HCT116 (cell line): ENCODE results near the gene TMA7.

Experiments used
- JUND ChIP-seq: IDR thresholded peaks from 2 replicates; pipeline ENCODE4 v1.6.1; 2012
- POLR2A ChIP-seq: IDR thresholded peaks from 2 replicates; pipeline ENCODE4 v1.7.0; 2011; ENCODE audit warnings: borderline replicate concordance; ENCODE audit not compliant: insufficient read depth, insufficient read length; ENCODE audit errors: extremely low read depth
- TF ChIP-seq, protein P1 (sequence below): IDR thresholded peaks from 2 replicates; pipeline ENCODE4 v1.6.1; 2012
- TF ChIP-seq, protein P2 (sequence below), 3 experiments: fragments of 200-600 bp in 1 of 3; sonication (generic) in 1 of 3; IDR thresholded peaks in 2 of 3; conservative IDR thresholded peaks in 1 of 3; 2 replicates each; pipeline ENCODE4 v1.5.1; 2012 to 2017; ENCODE audit warnings: low read depth in 2 of 3, low read length in 2 of 3, antibody characterized with exemption in 1 of 3, borderline replicate concordance in 1 of 3, control low read depth in 1 of 3, mild to moderate bottlenecking in 1 of 3, mixed read lengths in 1 of 3, mixed run types in 1 of 3, moderate library complexity in 1 of 3; ENCODE audit not compliant: insufficient read depth in 1 of 3
- TF ChIP-seq, protein P3 (sequence below): IDR thresholded peaks from 2 replicates; pipeline ENCODE4 v1.6.1; 2011; ENCODE audit warnings: mild to moderate bottlenecking, low read length, moderate library complexity; ENCODE audit not compliant: insufficient replicate concordance; ENCODE audit errors: extremely low read depth
- TF ChIP-seq, protein P4 (sequence below): IDR thresholded peaks from 2 replicates; pipeline ENCODE4 v1.6.1; 2012

DNA sequence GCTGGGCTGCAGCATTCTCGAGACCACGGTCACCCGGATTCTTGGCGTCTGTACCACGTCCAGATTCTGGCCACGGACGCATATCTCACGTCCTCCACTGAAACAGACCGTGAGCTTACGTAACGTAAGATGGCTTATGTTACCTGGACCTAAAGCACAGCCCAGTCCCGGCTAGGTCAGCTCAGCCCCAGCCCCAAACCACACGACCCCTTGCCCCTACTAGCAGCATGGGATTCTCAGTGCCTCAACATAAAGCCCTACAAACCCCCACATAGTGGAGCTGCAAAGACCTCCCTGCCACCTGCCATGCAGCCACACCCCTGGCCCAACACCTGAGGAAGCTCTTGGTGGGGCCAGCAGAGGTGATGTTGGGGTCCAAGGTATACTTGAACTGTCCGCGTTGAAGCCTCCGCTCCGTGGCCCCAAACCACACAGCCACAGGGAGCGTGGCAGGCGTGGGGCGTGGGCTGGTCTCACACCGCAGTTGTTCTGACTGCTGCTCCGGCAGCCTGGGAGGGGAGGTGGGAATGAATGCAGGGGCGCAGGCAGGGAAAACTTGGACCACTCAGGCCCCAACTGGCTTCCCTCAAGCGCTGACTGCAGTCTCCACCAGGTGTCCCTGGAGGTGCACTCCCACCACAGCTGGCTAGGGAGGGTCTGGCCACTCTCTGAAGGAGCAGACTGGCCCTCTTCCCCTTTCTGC lies 24.7 kb upstream of the TMA7 start:
- TF ChIP-seq, protein P1, sequence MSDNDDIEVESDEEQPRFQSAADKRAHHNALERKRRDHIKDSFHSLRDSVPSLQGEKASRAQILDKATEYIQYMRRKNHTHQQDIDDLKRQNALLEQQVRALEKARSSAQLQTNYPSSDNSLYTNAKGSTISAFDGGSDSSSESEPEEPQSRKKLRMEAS: no peak
- TF ChIP-seq JUND: no peak
- TF ChIP-seq, protein P2, sequence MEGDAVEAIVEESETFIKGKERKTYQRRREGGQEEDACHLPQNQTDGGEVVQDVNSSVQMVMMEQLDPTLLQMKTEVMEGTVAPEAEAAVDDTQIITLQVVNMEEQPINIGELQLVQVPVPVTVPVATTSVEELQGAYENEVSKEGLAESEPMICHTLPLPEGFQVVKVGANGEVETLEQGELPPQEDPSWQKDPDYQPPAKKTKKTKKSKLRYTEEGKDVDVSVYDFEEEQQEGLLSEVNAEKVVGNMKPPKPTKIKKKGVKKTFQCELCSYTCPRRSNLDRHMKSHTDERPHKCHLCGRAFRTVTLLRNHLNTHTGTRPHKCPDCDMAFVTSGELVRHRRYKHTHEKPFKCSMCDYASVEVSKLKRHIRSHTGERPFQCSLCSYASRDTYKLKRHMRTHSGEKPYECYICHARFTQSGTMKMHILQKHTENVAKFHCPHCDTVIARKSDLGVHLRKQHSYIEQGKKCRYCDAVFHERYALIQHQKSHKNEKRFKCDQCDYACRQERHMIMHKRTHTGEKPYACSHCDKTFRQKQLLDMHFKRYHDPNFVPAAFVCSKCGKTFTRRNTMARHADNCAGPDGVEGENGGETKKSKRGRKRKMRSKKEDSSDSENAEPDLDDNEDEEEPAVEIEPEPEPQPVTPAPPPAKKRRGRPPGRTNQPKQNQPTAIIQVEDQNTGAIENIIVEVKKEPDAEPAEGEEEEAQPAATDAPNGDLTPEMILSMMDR (IDR thresholded peaks at IDR 0.05 in 2 of 3, conservative IDR thresholded peaks at IDR 0.05 in 1 of 3; ENCODE audit: borderline replicate concordance in 1 of 3, insufficient read depth in 1 of 3, low read depth in 2 of 3, low read length in 2 of 3): peak in 1 of 3 experiments; percentile 19; a peak in 1 of 6 replicates
- TF ChIP-seq, protein P3, sequence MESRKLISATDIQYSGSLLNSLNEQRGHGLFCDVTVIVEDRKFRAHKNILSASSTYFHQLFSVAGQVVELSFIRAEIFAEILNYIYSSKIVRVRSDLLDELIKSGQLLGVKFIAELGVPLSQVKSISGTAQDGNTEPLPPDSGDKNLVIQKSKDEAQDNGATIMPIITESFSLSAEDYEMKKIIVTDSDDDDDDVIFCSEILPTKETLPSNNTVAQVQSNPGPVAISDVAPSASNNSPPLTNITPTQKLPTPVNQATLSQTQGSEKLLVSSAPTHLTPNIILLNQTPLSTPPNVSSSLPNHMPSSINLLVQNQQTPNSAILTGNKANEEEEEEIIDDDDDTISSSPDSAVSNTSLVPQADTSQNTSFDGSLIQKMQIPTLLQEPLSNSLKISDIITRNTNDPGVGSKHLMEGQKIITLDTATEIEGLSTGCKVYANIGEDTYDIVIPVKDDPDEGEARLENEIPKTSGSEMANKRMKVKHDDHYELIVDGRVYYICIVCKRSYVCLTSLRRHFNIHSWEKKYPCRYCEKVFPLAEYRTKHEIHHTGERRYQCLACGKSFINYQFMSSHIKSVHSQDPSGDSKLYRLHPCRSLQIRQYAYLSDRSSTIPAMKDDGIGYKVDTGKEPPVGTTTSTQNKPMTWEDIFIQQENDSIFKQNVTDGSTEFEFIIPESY: no peak
- no peak for TF ChIP-seq POLR2A
- TF ChIP-seq, protein P4, sequence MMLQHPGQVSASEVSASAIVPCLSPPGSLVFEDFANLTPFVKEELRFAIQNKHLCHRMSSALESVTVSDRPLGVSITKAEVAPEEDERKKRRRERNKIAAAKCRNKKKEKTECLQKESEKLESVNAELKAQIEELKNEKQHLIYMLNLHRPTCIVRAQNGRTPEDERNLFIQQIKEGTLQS: no peak
